NB4 (cell line): ENCODE measurements around the gene HOXB7.

Experiments
- DNase-seq: peaks from one replicate; pipeline ENCODE4 v3.0.0; 2010; ENCODE audit warnings: low read depth
- H3K4me3 ChIP-seq: one replicate; pipeline ENCODE4 v1.5.1; 2011; ENCODE audit warnings: mild to moderate bottlenecking, low read depth, low read length, moderate library complexity
- MYC ChIP-seq: IDR thresholded peaks from 2 replicates; pipeline ENCODE4 v1.6.1; 2011; ENCODE audit warnings: low read depth, low read length
- POLR2A ChIP-seq: IDR thresholded peaks from 2 replicates; pipeline ENCODE4 v1.6.1; 2011; ENCODE audit warnings: mild to moderate bottlenecking; ENCODE audit not compliant: insufficient read length; ENCODE audit errors: extremely low read depth
- TF ChIP-seq, protein P1 (sequence below): IDR thresholded peaks from one replicate; pipeline ENCODE4 v1.5.1; 2012; ENCODE audit warnings: low read depth, low read length
- TF ChIP-seq, protein P2 (sequence below): IDR thresholded peaks from 2 replicates; pipeline ENCODE4 v1.6.1; 2011; ENCODE audit warnings: low read depth, low read length

The HOXB7 gene

GRCh38 chr17:48566717-48567116, 44.1 kb downstream of the HOXB7 start:
- TF ChIP-seq, protein P1, sequence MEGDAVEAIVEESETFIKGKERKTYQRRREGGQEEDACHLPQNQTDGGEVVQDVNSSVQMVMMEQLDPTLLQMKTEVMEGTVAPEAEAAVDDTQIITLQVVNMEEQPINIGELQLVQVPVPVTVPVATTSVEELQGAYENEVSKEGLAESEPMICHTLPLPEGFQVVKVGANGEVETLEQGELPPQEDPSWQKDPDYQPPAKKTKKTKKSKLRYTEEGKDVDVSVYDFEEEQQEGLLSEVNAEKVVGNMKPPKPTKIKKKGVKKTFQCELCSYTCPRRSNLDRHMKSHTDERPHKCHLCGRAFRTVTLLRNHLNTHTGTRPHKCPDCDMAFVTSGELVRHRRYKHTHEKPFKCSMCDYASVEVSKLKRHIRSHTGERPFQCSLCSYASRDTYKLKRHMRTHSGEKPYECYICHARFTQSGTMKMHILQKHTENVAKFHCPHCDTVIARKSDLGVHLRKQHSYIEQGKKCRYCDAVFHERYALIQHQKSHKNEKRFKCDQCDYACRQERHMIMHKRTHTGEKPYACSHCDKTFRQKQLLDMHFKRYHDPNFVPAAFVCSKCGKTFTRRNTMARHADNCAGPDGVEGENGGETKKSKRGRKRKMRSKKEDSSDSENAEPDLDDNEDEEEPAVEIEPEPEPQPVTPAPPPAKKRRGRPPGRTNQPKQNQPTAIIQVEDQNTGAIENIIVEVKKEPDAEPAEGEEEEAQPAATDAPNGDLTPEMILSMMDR, result no peak
- no peak for TF ChIP-seq POLR2A
- no peak for TF ChIP-seq MYC
- TF ChIP-seq, protein P2, sequence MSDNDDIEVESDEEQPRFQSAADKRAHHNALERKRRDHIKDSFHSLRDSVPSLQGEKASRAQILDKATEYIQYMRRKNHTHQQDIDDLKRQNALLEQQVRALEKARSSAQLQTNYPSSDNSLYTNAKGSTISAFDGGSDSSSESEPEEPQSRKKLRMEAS, result no peak
- H3K4me3 ChIP-seq, result no peak overlapping the region

GRCh38 chr17:48565925-48566710, 44.7 kb downstream of the HOXB7 start:
- DNase-seq, result no peak
- no peak overlapping the region for H3K4me3 ChIP-seq
- TF ChIP-seq MYC (no peak), POLR2A (no peak)
- TF ChIP-seq, protein P1, result no peak

More at GRCh38 chr17:48566717-48567116, 44.1 kb downstream of the HOXB7 start:
- no peak for DNase-seq

GRCh38 chr17:48565022-48565554, 45.7 kb downstream of the HOXB7 start:
- no peak for DNase-seq
- TF ChIP-seq MYC (no peak), POLR2A (no peak)
- TF ChIP-seq, protein P2, result no peak
- TF ChIP-seq, protein P1, result no peak
- H3K4me3 ChIP-seq, result no peak overlapping the region

DNA sequence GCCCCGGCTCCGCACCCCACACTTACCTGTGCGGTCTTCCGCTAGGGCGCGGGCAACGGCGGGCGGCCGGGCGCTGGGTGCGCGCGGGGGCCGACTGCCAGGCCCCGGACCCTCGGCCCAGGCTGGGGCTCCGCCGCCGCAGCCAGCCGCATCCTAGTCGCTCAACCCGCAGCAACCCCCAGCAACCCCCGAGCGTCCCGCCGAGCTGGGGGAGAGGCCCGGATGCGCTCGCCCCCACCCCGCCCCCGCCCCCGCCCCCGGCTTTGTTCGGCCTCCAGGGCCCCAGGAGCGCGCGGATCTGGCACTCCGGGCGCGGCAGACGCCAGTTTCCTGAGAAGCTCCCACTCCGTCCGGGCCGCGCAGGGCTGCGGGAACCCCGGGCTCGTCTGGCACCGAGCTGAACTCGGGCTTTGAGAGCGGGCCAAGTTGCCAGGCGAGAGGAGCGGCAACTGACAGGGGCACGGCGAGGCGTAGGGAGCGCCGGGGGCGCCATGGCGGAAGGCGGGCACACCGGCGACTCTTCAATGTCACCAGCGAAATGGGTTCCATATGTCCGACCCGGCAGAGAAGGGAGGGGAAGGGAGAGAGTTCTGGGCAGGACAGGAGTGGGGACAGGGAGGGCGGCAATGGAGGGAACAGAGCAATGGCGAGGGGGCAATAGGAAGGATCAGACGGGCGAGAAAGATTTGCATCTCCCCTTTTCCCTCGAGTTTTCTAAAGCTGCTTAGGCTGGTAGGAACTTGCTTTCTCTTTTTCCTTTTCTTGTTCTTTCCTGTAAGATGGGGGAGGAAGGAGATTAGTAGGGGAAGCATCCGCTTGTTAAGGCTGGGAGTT, 46.4 kb downstream of the HOXB7 start:
- no peak overlapping the region for H3K4me3 ChIP-seq
- TF ChIP-seq MYC (no peak), POLR2A (no peak)
- TF ChIP-seq, protein P1, result no peak
- TF ChIP-seq, protein P2, result no peak
- DNase-seq, result no peak

- DNase-seq, result no peak
- TF ChIP-seq MYC (no peak), POLR2A (no peak)
- TF ChIP-seq, protein P1, result no peak
- TF ChIP-seq, protein P2, result no peak
- no peak overlapping the region for H3K4me3 ChIP-seq
Measured at GRCh38 chr17:48563867-48564187, 47.0 kb downstream of the HOXB7 start.
